Stimulated activated CD4-positive, alpha-beta T cell treated with anti-CD3 and anti-CD28 coated beads, Interleukin-4, amount 100 ng/mL, for 1 hour (primary cell): ENCODE data around the gene RAB40C.

Source experiments
- DNase-seq: peaks from one replicate; pipeline ENCODE4 v3.0.0-alpha.2; 2020

RAB40C gene

GRCh38 chr16:633336-634050 lies 43.6 kb downstream of the RAB40C start:
- no peak for DNase-seq

- no peak for DNase-seq
These were observed 44.3 kb downstream of the RAB40C start for GRCh38 chr16:634051-634670.

GRCh38 chr16:634996-635395 lies 45.1 kb downstream of the RAB40C start:
- no peak for DNase-seq

GRCh38 chr16:635573-636205 lies 45.8 kb downstream of the RAB40C start:
- DNase-seq, result no peak

- peak; percentile 93 for DNase-seq
These were observed 46.6 kb downstream of the RAB40C start, which contains the start of gene METTL26 for GRCh38 chr16:636206-637080. METTL26 (minus strand) TSS chr16:636305; CDS start chr16:636290, 15 bp downstream.

- peak; percentile 87 for DNase-seq
These were observed 47.5 kb downstream of the RAB40C start for GRCh38 chr16:637081-638018.

GRCh38 chr16:638034-638543 lies 48.2 kb downstream of the RAB40C start:
- no peak for DNase-seq

GRCh38 chr16:638836-639235 lies 49.0 kb downstream of the RAB40C start:
- no peak for DNase-seq

GRCh38 chr16:640614-641013 lies 50.7 kb downstream of the RAB40C start:
- DNase-seq, result no peak

- DNase-seq, result peak; percentile 75
These were observed 51.7 kb downstream of the RAB40C start, which contains the start of gene MCRIP2 for GRCh38 chr16:641326-642188. MCRIP2 (plus strand) TSS chr16:641828; CDS start chr16:641992, 164 bp downstream.

- DNase-seq, result peak; percentile 42
These were observed 52.6 kb downstream of the RAB40C start for GRCh38 chr16:642189-643049.

GRCh38 chr16:643050-643368 lies 53.1 kb downstream of the RAB40C start:
- no peak for DNase-seq

GRCh38 chr16:644556-644955 lies 54.7 kb downstream of the RAB40C start:
- no peak for DNase-seq

- DNase-seq, result no peak
These were observed 56.2 kb downstream of the RAB40C start for GRCh38 chr16:645852-646678.

GRCh38 chr16:646679-647172 lies 56.9 kb downstream of the RAB40C start:
- no peak for DNase-seq

- no peak for DNase-seq
These were observed 57.5 kb downstream of the RAB40C start for GRCh38 chr16:647173-647902.

- DNase-seq, result peak; percentile 53
These were observed 58.4 kb downstream of the RAB40C start for GRCh38 chr16:648071-648780.
